DMS153 treated with DMSO at 0.1 percent for 48 hours (cell line): Measurements from ENCODE around the gene PDE11A.
A peak's percentile ranks its signal among the peaks of the same experiment; 100 is the strongest.
"Not testable (repeated sequence)": the region's sequence is repeated elsewhere in the genome, so short reads cannot be mapped to it uniquely, and the experiment has no call there.

Experiments used
- DNase-seq: peaks from one replicate; lab custom pipeline; 2025; ENCODE audit not compliant: unreplicated experiment; lab: John Stamatoyannopoulos, UW

Gene PDE11A

DNA sequence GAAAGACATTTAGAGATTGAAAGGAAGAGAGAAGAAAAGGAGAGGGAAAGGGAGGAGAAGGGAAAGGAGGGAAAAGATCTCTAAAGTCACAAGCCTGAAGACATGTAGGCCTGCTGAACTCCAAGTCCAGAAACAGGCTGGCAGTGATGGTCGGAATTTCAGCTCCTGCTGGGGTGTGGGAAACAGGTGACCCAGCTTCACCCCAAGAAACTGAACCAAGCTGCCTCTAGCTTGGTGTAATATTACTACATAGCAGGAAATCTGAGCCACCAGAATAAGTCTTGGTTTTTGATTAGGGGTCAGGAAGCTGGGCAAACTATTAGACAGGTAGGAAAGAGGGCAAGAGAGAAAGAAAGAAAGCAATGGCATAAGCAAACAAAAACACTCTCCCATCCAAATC lies 185.8 kb downstream of the PDE11A start:
- no peak for DNase-seq

- DNase-seq, result no peak
These were observed 186.6 kb downstream of the PDE11A start for GRCh38 chr2:177885828-177886466.

GRCh38 chr2:177883177-177883576 lies 189.4 kb downstream of the PDE11A start:
- DNase-seq, result no peak

DNA sequence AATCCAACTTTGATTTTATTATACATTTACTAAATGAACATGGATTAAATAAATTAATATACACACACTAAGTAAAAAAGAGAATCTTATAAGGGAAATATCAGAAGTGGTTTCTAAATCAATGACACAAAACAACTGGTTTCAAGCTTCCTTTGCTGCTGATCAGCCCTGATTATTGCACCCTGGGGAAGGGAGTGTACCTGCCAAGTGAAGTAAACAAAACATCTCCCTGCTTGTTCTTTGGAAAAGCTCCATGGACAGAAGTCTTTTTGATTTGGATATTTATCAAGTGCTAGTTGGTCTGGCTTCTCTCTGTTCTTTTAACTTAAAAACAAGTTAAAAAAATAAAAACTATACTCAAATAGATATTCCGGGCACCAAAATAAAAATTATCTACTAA lies 190.1 kb downstream of the PDE11A start:
- DNase-seq, result no peak

- no peak for DNase-seq
These were observed 190.7 kb downstream of the PDE11A start for GRCh38 chr2:177881921-177882320.

DNA sequence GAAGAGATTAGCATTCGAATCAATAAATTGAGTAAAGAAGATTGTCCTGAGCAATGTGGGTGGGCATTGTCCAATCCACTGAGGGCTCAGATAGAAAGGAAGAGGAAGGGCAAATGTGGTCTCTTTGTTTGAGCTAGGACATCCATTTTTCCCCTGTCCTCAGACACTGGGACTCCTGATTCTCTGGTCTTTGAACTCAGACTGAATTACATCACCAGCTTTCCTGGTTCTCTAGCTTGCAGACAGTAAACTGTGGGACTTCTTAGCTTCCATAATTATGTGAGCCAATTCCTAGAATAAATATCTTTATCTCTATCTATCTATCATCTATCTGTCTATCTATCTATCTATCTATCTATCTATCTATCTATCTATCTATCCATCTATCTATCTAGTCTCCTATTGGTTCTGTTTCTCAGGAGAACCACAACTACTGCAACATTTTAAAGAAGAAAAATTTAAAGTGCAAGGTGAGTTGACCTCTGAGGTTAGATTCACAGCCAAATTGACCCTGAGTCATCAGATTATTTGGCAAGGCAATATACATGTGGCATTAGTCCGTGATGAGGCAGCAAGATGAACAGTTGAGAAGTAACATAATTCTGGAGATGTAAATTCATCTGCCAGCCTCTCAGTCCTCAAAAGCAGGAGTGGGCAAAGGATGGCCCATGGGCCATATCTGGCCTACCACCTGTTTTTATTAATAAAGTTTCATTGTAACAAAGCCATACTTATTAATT lies 191.4 kb downstream of the PDE11A start:
- no peak for DNase-seq

- no peak for DNase-seq
These were observed 192.3 kb downstream of the PDE11A start for GRCh38 chr2:177880285-177880684.

- DNase-seq, result no peak
These were observed 195.6 kb downstream of the PDE11A start for GRCh38 chr2:177876950-177877349.

DNA sequence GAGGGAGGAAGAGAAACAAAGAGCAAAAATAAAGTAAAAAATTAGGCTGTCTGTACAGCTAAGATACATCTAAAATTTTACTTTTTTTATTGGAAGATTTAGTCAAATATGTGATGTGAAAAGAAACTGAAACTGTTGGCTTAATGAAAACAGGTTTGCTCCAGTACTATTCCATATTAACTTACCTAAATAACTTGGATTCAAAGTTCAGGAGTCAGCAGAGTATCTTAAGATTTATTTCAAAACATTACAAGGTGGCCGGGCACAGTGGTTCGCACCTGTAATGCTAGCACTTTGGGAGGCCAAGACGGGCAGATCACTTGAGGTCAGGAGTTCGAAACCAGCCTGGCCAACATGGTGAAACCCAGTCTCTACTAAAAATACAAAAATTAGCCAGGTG lies 197.9 kb downstream of the PDE11A start:
- DNase-seq, result no peak

DNA sequence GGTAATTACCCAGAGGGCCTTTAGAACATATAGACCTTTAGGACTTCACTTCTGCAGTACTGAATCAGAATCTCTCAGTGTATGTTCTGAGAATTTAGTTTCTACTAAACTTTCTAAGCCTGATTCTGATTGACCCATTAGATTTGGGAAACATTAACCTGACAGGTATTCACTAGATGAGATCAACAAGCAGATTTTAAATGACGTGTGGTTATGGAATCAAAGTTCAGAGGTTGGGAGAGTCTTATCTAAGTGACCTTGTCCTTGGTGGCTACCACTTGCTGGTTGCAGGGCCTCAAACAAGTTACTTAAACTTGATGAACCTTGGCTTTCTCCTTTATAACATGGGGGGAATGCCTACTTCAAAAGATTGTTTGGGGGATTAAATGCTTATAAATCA lies 198.7 kb downstream of the PDE11A start:
- DNase-seq, result no peak

GRCh38 chr2:177872286-177872685 lies 200.3 kb downstream of the PDE11A start:
- DNase-seq, result no peak

DNA sequence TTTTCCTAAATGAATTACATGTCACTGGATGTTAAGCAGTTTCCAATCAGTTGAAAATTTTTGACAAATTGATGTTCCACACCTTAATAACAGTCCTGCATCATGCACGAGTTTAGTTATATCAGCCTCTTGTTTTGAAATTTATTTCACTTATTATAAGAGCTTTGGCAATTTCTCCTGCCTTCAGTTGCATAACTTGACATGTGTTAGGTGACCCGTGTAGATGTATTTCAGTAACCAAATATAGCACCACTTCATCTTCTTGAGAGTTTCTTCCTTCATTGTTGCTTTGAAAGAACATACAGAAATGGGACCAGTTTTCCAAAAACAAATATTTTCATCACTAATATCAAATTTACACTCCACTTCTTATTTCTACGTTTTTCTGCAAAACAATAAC lies 202.7 kb downstream of the PDE11A start:
- DNase-seq, result no peak

DNA sequence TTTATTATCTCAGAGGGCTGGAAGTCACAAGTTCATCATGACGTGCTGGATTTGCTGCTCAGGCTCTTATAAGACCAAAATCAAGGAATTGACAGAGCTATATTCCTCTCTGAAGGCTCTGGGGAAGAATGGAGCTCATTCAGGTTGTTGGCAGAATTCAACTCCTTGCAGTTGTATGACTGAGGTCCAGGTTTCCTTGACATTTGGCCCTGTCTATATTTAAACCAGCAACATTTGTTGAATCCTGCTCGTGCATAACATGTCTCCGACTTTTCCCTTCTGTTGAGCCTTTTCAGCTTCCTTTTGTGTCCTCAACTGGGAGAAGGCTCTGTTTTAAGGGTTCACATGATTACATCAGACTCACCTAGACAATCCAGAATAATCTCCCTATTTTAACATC lies 203.4 kb downstream of the PDE11A start:
- no peak for DNase-seq

DNA sequence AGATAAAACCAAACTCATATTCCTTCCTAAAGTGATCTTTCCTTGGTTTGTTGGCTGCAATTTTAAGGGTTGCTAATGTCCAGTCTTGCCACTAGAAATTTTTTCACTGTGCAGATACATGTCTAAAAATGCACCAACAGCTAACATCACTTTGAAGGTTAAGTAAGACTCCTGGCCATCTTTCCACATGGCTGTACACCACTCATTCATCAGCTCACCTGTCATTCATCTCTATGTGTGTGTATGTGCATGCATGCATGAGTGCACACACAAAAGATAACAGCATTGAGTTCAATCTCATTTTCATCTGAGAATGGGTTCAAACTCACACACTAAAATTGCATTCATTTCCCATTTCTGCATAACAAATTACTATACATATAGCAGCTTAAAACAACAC lies 203.8 kb downstream of the PDE11A start:
- DNase-seq, result no peak

GRCh38 chr2:177857538-177857937 lies 215.0 kb downstream of the PDE11A start:
- no peak for DNase-seq

- no peak for DNase-seq
These were observed 220.2 kb downstream of the PDE11A start for GRCh38 chr2:177852389-177852788.

DNA sequence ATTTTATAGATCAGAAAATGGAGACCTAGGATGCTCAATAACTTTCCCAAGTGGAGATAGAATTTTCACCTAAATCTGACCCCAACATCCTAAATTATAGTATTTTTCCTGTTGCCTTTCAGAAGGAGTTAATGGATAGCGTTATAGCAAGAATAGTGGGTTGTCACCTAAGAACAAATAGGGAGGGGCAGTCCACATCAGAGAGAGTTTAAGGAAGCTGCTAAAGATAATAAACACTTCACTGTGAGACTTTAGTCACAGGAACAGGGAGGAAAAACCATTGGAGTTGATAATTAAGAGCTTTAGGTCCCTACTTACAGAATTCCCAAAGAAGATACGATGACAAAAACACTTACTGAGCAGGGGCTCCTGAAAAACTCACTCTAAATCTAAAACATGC lies 229.4 kb downstream of the PDE11A start:
- DNase-seq, result no peak

DNA sequence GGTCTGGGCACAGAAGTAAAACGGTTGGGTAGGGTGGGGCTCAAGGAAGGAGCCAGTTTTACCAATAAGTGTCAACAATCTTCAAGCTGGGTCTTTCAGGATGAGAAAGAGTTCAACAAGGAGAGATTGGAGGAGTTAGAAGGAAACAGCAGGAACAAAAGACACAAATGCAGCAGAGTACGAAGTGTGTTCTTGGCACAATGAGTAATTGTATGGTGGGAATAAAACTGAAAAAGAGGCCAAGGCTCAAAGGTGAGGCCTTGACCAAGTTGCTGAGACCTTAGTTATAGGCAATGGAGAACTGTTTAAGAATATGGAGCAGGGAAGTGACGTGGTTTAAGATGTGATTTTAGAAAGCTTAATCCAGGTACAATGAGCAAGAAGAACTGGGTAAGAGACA lies 230.3 kb downstream of the PDE11A start:
- no peak for DNase-seq

- DNase-seq, result not testable (repeated sequence)
These were observed 237.0 kb downstream of the PDE11A start for GRCh38 chr2:177835418-177836204.

- DNase-seq, result no peak
These were observed 239.8 kb downstream of the PDE11A start for GRCh38 chr2:177832611-177833433.

GRCh38 chr2:177830881-177831386 lies 241.6 kb downstream of the PDE11A start:
- peak; percentile 17 for DNase-seq
